Kidney capillary endothelial cell (primary cell): ENCODE measurements around the gene POPDC3.

Source experiments
- DNase-seq: peaks from one replicate; pipeline ENCODE4 v3.0.0-alpha.2; 2018; ENCODE audit warnings: low spot score

Gene POPDC3

DNA sequence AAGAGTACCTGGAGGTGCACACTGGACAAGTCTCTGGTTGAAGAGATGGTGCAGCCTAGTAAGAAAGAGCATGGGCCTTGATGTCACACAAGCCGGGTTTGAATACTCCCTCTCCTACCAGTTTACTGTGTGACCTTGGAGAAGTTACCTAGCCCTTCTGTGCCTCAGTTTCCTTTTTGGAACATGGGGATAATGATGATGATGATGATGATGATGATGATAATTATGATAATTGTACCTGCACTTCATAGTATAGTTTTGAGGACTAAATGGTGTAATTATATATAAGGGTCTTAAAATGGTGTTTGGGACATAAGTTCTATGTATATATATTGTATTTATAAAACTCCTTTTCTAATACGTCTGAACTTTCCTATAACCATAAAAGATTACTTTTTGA, 41.7 kb downstream of the POPDC3 start:
- DNase-seq = no peak

DNA sequence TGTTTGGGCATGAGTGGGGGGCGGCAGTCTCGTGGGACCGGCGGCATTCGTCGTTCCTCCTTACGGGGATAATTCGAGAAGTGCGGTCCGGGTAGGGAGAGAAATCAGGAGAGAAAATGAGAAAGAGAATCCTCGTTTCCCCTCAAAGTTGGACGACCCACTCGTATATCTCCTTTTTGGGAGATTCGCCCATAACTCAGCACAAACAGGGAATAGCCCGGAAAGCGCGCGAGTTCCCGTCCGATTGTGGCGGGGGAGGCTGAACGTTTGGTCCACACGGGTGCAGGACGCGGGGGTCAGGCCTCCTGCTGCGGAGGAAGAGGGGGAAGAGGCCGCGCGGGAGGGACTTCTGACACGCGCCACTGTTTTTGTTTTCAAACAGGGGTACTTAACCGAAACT, 42.4 kb downstream of the POPDC3 start:
- no peak for DNase-seq

DNA sequence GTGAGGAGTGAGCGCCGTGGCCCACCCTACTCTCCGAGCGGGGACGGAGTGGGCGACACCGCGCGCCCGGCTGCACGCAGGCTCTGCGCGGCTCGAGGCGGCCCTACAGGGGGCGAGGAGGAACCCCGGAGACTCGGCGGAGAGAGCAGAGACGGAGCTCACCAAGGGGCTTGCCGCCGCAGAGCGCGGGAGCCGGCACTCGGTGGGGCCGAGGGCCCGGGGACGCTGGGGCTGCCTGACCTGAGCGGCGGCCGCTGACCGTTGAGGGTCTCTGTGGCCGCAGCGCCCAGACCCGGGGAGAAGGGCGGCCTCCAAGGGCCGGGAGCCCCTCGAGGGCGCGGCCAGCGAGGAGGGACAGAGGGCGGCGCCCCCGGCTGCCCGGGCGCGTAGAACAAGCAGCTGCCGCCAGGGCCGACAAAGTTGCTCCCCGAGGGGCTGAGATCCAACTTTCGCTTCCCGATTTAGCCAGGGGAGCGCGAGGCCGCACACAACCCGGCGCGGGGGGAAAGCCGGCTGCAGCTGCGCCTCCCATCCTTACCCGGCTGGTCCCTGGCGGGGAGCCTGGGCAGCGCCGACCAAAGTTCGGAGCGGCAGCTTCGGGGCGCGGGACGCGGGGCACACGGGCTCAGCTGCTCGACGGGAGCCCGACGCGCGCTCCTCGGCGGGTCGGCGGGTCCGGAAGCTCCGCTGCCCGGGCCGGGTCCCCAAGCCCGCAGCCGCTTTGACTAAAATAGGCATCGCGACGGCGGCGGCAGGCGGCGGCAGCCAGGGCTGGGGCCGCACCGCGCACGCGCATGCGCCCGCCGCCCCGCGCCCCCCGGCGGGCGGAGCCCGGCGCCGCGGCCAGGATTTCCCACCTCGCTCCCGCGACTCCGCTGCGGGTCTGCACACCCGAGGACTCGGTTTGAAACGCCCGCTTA, 43.1 kb downstream of the POPDC3 start:
- peak; percentile 39 for DNase-seq

DNA sequence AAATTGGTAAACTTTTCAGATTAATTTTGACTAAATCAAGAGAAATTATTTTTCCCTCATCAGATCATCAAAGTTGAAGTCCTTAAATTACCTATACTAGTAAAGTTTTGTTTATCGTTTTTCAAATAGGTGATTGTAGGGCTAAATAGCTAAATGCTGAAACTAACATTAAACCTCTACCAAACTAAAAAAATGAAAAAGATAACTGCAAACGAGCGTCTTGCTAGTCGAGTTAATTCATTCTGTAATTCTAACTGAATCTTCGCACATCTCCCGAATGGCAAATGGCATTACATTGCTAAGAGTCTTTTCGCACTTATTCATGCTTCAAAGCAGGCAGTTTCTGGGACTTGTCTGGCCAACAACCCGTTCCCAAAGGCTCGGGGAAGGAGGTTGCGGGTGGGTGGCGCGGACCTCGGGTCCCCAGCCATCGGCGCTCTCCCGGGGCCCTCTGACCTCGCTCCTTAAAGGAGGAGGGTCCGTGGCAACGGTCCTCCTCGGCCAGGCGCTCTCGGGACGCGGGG, 43.8 kb downstream of the POPDC3 start:
- peak; percentile 6 for DNase-seq

DNA sequence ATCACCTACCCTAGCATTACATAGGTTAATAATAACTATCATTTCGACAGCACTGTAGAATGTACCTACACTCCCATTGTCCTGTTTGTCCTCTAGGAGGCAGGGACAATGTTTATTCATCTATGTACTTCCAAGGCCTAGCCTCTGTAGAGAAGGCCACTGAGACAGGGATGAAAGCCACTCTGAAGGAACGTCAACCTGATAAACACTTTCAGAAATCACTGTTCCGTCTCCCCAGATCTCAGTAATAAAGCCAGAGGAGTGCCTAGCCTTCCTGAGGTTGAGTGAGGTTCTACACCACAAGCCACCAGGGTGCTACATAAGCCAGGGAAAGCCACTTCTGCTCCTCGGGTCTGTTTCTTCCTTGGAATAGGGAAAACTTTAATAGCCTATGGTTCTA, 44.8 kb downstream of the POPDC3 start:
- DNase-seq = peak; percentile 19

DNA sequence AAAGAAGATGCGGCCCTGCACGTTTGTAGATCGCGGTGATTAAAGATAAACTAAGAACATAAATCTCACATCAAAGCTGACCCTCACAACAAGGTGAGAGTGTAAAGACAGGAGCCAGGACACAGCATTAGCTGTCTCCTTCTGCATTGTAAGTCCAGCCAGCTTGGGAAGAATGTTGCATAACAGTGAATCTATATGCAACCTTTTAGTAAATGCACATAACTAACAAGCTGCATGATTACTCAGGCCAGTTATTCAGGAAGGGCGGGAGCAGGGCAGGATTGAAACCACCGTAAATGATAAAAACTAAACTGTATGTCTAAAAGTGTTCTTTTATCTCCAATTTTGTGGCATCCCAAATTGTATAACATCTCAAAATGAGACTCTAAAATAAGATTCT, 57.1 kb downstream of the POPDC3 start:
- DNase-seq = no peak

DNA sequence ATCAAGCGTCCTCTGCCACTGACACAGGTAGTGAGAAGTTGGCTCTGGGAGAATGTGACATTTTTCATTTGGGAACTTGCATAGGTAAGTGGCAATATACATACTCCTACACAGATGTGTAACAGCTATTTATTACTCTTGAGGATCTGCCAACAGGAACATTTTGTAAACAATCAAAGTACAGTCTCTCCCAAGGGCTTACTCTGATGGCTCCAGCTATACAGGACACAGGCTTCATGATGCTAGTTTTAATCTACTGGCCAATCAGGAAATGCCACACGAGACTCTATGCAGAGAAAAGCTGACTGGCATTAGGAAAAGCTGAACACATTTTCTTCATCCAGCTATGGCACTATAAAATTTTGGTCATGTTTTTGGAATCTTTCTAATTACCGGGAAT, 57.8 kb downstream of the POPDC3 start:
- no peak for DNase-seq

DNA sequence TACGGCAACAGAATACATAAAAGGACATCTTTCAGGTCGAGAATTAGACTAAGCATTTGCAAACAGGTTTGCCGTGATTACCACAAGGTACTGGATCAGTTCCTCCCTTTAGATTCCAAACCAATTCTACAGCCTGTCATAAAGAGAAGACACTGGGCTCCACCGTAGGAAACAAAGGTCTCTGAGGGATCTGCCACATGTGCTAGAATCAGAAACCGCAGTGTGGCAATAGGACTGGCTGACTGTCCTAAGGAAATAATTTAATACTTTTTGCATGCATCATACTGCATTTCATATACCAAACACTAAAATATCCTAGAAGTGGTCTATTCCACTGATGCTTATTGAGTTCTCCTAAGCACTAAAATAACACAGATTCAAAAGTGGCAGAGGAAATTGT, 59.2 kb downstream of the POPDC3 start:
- no peak for DNase-seq

DNA sequence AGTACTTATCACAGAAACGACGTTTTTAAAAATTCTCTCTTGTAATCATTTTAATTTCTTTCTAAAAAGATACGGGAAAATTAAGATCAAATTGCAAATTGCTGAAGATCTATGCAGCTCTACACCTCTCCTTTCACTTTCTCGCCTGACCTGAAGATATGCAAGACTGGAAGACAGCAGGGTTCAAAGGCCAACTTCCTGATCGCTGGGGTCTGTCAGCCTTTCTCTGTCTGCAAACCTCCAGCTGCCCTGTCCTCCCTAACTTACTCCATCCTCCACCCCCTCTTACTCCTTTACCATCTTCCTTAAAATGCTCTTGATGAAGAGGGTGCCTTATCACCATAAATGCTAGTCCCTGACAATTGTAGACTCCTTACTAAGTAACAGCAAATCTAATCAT, 63.7 kb downstream of the POPDC3 start:
- no peak for DNase-seq

DNA sequence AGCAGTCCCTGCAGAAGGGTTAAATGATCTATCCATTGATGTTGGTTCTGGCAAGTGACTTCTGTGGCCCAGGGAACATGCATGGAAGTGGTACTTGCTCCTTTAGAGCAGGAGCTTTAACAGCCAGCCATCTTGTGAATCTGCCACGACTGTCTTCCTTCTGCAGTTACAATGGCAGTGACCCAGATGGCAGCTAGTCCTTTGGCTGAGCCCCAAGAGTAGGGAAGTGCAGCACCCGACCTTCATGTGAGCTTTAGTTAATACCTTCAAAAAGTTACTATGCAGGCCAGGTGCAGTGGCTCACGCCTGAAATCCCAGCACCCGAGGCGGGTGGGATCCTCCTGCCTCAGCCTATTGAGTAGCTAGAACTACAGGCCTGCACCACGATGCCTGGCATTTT, 66.4 kb downstream of the POPDC3 start:
- DNase-seq = no peak

DNA sequence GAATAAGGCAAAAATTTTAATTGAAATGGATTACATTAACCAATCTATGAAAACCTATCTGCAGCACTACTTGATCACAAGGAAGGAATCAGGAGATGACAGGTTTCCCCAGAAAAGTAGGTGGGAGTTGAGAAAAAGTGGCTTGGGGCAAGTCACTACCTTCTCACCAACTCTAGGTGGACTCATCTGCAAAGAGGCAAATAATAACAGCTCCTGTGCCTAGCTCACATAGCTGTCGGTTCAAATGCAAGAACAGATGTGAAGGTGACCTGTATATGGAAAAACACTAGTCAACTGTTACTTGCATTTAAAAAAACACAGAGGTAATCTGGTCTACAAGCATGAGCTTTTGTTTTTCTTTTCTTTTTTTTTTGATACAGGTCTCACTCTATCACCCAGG, 67.2 kb downstream of the POPDC3 start:
- no peak for DNase-seq

DNA sequence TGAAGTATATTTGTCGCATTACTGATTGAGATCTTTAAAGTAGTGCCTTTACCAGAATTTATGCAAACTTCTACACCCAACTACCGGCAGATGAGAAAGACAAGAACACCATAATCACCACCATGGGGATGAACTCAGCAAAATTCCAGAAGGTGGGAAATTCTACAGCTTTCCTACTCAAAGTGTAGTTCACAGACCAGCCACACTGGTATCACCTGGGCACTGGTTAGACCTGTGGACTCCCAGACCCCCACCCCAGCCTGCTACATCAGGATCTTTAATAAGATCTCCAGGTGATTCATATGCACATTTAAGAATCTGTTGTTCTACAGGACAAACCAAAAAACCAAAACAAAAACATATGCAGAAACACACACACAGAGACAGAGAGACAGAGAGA, 67.9 kb downstream of the POPDC3 start:
- DNase-seq = no peak

DNA sequence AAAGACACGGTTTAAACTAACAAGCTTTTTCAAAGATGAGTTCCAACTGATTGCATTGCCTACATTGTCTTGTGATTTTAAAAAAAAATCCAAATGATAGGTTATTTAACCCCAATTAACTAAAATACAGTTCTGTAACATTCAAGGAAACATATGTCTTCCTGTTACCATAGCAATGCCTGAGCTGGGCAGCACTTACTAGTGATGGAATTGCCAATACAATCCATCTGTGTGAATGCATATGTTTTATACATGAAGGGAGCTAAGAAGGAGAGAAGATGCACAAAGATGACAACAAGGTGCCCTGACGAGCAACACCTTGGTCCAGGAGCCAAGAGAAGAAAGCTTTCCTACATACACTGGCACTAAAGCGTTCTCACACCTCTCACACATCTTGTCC, 68.7 kb downstream of the POPDC3 start:
- no peak for DNase-seq

DNA sequence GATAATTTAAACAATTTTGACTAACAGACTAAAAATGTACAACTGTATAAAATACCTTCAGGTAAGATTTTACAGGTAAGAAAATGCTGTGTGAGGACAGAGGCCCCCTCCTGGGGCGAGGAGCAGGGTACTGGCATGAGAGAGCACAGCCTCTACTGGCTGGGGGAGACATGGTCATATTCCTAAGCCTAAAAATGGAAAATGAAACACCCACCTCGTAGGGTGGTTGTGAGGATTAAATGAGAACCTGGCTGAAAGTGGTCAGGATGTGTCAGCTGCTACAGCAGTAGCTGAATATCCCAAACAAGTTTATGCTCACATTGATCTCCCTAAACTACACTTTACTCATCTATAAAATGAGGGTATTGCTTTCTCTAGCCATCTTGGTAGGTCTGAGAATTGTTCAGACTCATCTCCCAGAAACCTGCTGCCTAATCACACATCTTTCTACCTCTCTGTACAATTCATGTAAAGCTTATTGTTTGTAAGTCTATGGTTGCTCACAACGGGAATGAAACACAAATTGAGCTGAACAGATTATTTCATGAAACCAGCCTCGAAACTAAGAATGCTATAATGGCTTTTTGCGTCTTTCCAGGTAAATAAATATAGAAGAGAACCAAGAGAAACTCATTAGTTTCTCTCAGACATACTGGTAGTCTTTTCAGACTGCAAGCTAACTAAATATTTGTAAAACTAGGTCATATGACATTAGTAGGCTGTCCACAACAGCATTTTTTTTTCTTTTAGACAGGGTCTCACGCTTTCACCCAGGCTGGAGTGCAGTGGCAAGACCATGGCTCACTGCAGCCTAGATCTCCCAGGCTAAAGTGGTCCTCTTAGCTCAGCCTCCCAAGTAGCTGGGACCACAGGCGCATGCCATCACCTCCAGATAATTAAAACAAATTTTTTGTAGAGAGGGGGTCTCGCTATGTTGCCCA, 69.6 kb downstream of the POPDC3 start:
- no peak for DNase-seq

DNA sequence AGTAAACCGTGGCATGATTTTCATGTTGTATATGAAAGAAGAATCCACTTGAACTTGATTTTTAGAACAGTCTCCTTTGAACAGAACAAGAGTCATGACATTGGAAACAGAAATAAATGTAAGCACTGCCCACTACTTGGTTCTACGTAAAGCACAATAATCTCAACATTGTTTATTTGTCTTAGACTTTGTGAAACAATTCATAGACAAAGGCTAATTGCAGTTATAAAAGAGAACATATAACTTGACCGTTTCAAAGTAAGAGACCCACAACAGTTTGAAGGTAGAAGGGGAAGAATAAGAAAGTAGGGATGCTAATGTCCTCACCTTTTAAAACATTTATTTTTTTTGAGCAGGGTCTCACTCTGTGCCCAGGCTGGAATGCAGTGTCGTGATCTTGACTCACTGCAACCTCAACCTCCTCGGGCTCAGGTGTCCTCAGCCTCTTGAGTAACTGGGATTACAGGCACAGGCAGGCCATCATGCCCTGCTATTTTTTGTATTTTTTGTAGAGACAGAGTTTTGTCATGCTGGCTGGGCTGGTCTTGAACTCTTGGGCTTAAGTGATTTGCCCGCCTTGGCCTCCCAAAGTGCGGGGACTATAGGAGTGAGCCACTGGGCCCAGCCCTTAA, 71.1 kb downstream of the POPDC3 start:
- no peak for DNase-seq
